VCaP (cell line): Measurements from ENCODE around the gene CDCA8.

ENCODE experiments used
- H3K27ac ChIP-seq: fragments of 450-650 bp; 2 replicates; pipeline ENCODE4 v1.5.1; 2017
- TF ChIP-seq, protein P1 (sequence below): fragments of 450-650 bp; conservative IDR thresholded peaks from 2 replicates; pipeline ENCODE4 v1.5.1; 2017; ENCODE audit warnings: mild to moderate bottlenecking, moderate library complexity

The CDCA8 gene

DNA sequence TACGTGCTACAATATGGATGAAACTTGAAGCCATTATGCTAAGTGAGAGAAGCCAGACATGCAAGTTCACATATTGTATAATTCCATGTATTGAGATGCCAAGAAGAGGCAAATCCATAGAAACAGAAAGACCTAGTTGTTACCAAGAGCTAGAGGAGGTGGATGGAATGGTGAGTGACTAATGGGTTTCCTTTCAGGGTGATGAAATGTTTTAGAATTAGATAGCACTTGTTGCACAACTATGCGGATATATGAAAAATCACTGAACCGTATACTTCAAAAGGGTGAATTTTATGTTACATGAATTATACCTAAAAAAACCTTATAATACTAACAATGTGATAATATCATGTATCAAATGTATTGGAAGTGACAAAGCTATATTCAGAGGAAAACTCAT lies 54.5 kb downstream of the CDCA8 start:
- no peak overlapping the region for H3K27ac ChIP-seq
- TF ChIP-seq, protein P1, sequence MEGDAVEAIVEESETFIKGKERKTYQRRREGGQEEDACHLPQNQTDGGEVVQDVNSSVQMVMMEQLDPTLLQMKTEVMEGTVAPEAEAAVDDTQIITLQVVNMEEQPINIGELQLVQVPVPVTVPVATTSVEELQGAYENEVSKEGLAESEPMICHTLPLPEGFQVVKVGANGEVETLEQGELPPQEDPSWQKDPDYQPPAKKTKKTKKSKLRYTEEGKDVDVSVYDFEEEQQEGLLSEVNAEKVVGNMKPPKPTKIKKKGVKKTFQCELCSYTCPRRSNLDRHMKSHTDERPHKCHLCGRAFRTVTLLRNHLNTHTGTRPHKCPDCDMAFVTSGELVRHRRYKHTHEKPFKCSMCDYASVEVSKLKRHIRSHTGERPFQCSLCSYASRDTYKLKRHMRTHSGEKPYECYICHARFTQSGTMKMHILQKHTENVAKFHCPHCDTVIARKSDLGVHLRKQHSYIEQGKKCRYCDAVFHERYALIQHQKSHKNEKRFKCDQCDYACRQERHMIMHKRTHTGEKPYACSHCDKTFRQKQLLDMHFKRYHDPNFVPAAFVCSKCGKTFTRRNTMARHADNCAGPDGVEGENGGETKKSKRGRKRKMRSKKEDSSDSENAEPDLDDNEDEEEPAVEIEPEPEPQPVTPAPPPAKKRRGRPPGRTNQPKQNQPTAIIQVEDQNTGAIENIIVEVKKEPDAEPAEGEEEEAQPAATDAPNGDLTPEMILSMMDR, result no peak

DNA sequence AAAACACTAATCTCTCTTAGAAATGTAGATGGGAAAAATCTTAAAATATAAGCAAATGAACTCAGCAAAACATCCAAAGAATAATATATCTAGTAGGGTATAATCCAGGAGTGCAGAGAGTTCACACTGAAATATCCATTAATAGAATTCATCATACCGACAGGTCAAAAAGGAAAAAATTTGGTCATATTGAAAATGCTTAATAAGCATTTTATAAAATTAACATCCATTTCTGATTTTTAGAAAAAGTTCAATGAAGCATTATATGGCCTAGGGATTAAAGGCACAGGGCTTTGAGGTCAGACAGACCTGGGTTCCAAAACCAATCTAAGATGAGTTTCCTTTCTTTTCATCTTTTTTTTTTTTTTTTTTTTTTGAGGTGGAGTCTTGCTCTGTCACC lies 56.2 kb downstream of the CDCA8 start:
- TF ChIP-seq, protein P1, result no peak

DNA sequence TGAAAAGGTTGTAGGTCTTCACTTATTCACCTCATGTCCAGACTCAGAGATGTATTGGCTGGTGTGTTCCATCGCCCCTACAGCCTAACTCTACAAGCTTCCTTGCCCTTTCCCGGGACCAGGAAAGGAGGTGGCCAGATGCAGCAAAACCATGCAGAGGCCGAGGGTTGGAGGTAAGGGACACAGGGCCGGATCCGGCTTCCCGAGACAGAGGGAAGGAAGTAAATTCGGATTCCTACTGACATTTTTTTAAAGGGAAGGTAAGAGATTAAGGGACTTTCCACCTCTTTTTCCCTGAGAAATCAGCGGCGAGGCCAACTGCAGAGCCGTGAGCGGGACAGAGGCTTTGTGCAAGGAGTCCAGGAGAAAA lies 59.9 kb downstream of the CDCA8 start:
- TF ChIP-seq, protein P1, result no peak
- H3K27ac ChIP-seq, result peak overlapping the region; percentile 81

More for the DNA sequence above, 56.2 kb downstream of the CDCA8 start:
- H3K27ac ChIP-seq, result no peak overlapping the region

DNA sequence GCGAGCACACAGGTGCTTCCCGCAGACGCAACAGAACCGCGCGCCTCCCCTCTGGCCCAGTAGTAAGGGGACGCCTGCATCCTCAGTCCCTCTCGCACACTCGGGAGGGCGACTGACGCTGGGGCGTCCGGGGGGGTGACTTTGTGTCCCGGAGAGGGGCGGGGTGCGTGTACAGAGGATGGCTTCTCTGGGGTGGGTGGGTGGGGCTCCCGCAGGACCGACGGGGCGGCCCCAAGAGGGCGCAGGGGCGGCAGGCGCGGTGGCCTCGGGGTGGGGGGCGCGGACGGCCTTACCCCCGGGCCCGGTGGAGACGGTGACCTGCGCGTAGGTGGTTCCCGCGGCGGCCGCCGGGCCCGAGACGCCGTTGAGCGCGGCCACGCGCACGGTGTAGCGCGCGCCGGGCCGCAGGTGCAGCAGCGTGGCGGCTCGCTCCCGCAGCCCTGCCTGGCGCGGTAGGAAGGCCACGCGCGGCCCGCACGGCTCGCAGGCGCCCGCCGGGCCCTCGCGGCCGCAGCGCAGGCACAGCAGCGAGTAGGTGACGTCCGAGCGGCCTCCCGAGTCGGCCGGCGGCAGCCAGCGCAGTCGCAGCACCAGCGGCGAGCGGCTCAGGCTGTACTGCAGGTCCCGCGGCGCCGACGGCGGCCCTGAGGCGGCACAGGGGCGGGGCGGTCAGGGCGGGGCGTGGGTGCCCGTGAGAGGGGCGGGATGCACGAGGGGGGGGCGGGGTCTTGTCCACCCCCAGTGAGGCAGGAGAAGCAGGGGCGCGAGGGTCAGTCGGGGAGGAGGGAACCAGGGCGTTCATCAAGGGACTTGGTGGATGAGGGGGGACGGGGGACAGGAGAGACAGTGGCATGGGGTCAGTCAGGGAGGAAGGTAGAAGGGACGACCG lies 60.5 kb downstream of the CDCA8 start:
- H3K27ac ChIP-seq, result peak overlapping the region; percentile 81
- TF ChIP-seq, protein P1, result no peak

DNA sequence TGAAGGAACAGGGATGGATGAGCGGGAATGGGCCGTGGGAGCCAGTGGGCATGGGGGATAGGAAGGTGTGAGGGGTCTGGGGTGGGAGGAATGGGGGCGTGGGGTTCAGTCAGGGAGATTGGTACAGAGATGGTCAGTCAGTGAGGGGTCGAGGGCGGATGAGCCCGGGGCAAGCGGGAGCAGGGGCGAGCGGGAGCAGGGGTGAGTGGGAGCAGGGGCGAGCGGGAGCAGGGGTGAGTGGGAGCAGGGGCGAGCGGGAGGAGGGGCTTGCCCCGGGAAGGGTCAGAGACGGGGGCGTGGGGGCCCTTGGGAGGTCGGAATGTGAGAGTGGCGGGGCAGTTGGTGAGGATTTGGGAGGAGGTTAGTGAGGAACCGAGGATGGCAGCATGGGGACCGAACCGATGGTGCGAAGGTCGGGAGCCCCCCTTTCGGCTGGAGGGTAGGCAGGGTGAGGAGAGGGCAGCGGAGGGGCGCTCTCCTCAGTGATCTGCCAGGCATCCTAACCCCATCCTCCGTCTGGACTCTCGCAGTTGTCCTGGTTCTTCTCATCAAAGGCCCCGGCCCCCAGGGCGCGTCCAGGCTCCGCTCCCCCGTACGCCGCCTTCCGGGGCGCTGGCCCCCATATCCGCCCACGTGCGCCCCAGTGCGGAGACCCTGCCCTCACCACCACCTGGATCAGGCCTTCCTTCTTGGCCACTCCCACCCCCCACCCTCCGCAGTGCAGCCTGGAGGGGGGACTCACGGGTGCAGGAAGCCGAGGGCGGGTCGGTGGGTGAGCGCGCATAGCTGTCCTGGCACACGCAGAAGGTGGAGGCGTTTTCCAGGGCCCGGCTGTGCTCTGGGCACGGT lies 61.4 kb downstream of the CDCA8 start:
- TF ChIP-seq, protein P1, result no peak
- peak overlapping the region; percentile 81 for H3K27ac ChIP-seq

DNA sequence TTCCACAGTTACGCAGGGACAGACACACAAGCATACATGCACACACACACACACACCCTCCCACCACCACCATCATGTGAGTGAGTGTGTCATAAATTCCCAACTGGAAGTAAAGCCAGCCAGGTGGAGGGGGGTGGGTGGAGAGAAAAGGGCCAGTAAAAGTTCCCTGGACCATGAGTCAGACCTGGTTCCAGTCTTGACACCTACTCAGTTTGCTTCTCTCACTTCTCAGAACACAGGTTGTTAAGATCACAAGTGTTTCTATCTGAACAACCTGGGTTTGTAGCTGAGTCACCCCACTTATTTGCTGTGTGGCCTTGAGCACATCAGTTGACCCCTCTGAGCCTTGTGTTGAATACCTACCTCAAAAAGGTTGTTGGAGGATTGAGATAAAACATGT lies 63.0 kb downstream of the CDCA8 start:
- TF ChIP-seq, protein P1, result no peak
- H3K27ac ChIP-seq, result no peak overlapping the region

DNA sequence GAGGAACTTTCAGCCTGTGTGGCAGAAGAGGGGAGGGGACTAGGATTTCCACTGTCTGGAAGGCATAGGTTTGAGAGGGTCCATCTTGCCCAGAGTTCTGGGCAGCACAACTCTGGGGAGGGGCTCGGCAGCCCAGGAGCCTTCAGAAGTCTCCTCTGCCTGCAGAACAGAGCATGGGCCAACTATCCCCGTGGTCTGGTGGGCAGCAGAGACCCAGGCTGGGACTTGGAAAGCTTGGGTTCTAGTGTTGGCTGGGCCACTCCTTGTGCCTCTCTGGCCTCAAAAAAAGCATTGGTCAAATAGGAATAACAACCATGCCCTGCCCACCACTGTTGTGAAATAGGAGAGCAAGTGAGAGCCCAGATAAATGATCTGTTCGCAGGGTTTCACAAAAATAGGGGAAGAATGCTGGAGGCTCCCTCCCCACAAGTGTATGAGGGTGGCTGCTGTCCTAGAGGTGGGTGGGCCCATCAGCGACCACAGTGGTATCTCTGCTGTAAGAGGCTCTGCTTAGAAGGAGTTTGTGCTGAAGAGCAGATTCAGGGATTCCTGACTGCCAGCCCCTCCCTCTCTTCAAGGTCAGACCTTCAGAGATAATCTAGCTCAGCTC lies 63.7 kb downstream of the CDCA8 start:
- TF ChIP-seq, protein P1, result no peak
- H3K27ac ChIP-seq, result no peak overlapping the region
